ENCODE results near the gene SPATS2L.

DNA sequence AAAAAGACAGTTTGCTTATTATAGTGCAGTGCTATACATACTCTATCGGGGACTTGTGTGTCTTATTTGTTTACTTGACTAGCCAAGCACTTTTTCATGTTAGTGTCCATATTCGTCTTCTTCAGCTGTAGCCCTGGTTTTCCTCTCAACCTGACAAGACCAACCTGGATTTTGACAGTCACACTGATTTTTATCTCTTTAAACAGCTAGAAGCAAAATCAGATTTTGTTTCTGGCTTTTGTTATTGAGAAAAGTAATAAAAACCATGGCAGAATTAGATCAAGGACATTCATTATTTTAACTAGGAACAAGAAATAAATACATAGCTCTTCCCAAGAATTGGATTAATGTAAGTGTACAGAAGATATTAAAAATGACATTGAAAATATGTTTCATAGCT lies 56.8 kb downstream of the SPATS2L start:
- TF ChIP-seq, protein P1, sequence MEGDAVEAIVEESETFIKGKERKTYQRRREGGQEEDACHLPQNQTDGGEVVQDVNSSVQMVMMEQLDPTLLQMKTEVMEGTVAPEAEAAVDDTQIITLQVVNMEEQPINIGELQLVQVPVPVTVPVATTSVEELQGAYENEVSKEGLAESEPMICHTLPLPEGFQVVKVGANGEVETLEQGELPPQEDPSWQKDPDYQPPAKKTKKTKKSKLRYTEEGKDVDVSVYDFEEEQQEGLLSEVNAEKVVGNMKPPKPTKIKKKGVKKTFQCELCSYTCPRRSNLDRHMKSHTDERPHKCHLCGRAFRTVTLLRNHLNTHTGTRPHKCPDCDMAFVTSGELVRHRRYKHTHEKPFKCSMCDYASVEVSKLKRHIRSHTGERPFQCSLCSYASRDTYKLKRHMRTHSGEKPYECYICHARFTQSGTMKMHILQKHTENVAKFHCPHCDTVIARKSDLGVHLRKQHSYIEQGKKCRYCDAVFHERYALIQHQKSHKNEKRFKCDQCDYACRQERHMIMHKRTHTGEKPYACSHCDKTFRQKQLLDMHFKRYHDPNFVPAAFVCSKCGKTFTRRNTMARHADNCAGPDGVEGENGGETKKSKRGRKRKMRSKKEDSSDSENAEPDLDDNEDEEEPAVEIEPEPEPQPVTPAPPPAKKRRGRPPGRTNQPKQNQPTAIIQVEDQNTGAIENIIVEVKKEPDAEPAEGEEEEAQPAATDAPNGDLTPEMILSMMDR (IDR thresholded peaks at IDR 0.05; ENCODE audit: low read depth, low read length, poor library complexity, severe bottlenecking) = no peak
- TF ChIP-seq EZH2phosphoT487 (IDR thresholded peaks at IDR 0.05; ENCODE audit: borderline replicate concordance, low read length) = no peak
